ENCODE data around the gene NHLRC1.

DNA sequence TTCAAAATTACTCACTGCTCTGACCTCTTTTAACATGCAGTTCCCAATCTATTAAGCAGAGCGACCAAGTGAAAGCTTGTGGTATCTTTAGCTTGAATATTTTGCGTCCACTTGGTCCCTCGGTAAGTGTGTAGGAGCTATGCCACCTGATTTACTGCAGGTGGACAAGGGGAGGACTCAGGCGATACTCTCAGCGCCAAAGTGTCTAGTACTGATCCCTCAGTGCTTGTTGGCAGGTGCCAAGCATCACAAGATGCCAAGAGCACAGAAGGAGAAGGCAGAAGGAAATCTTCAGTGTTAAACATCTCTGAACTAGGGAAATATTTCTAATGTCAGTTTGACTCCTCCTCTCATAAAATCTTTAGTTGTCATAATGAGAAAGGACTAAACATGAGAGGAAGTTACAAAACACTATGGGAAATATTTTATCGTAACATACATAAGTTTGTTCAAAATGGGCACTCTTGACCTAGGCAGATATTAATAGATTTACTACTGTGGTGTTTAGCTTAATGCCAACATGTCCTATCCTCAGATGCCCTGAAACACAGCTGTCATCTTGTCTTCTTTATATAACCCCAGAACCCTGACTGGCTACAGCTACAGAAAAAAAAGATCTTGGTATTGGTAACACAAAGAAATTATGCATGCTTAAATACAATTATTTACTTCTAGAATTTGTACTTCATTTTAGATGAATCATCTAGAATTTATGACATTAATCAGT is 19.5 kb downstream of the NHLRC1 start:
- TF ChIP-seq SUZ12 (IDR thresholded peaks at IDR 0.05; ENCODE audit: extremely low read depth, insufficient read depth, insufficient read length) (no peak), YY1 (IDR thresholded peaks at IDR 0.05; ENCODE audit: insufficient read depth, insufficient read length) (no peak)
